ENCODE results near the gene CACNA2D1. TPM values are rescaled to one million over a fixed set of nuclear protein-coding genes. Genes with fewer than 3 reads are reported as not detected.

Gene CACNA2D1
- total RNA-seq, 1 experiment from 2014 or later, result 0.77 TPM

DNA sequence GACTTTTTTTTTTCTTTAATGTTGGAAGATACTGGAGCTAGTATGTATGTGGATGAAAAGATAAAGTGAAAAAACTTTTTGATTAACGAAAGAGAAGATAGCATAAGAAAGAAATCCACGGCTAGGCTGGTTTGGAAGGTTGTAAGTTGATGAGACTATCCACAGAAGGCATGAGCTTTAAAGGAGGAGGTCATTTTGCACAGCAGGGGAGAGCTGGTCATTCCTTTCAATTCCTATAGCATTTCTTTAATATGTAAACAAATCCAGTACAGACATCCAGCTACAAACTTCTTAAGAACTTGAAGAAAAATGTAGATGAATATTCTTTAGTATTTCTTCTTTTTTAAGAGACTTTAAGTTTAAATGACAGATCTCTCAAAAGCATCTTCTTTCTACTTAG is 281.3 kb downstream of the CACNA2D1 start:
- no peaks in the 10 kb centered on the region; the same call in 1 of the 2 replicates for H3K4me1 ChIP-seq (ENCODE audit: insufficient read depth, low read length)
- no peak overlapping the region for H3K4me3 ChIP-seq (ENCODE audit: low read length)
- ChIA-PET POLR2A (ENCODE audit: unreplicated experiment) (no interaction called here), CTCF (interaction anchor here (0.5 to 0.7 kb wide), 2 partner anchors 14 to 566 kb away, joined by 3 to 4 read pairs; no protein-coding TSS in a partner anchor)
- H3K27ac ChIP-seq (ENCODE audit: low read length), result no peak overlapping the region
- H3K79me2 ChIP-seq (ENCODE audit: low read length), result no peaks in the 10 kb centered on the region
- no peaks in the 10 kb centered on the region for H3K9me3 ChIP-seq (ENCODE audit: low read length)
- no peak overlapping the region for H2AFZ ChIP-seq (ENCODE audit: low read length)
- no peak overlapping the region for H3K4me2 ChIP-seq (ENCODE audit: low read length)
- H3K9ac ChIP-seq (ENCODE audit: low read length), result no peak overlapping the region
- no TSS peak for BruUV-seq (replicated peaks)
- DNase-seq (no peak), ATAC-seq (no peak)
- TF ChIP-seq EZH2phosphoT487 (IDR thresholded peaks at IDR 0.05; ENCODE audit: borderline replicate concordance, low read length), result no peak
- no peak for TF ChIP-seq CTCF (conservative IDR thresholded peaks at IDR 0.05; ENCODE audit: low read depth, low read length)
- TF ChIP-seq EZH2 (IDR thresholded peaks at IDR 0.05; ENCODE audit: low read length, unreplicated experiment), result no peak
- intact Hi-C loops (cut with micrococcal nuclease), result no loop called here
- no peaks in the 10 kb centered on the region for H3K9me2 ChIP-seq (replicated peaks; ENCODE audit: low read length)
- no peaks in the 10 kb centered on the region for H4K20me1 ChIP-seq (ENCODE audit: low read length)
- no peaks in the 10 kb centered on the region for H3F3A ChIP-seq (ENCODE audit: low read length, unreplicated experiment)
- H3K36me3 ChIP-seq (ENCODE audit: low read depth, low read length), result no peaks in the 10 kb centered on the region
- peaks cover 42% of the 10 kb centered on the region for H3K27me3 ChIP-seq (ENCODE audit: low read length)

DNA sequence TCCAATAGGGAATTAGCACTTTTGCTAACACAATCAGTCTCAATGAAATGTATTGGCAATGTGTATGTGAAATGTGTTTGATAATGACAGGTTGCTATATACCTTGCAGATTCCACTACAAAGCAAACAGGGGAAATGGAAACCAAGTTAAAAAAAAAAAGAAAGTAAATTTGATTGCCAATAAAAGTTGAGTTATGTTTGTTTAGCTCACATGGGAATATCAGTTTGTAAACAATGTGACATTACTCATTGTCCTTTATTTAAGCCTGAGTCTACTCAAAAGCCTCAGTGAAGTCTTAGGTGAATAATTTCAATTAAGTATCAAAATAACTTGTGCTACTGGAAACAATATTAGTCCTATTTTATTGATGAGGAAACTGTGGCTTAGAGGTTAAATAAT is 285.2 kb downstream of the CACNA2D1 start:
- intact Hi-C loops (cut with micrococcal nuclease), result loop anchor here (1.0 to 5.0 kb wide), 4 partner anchors 51 to 569 kb away; no protein-coding TSS in a partner anchor
- TF ChIP-seq EZH2phosphoT487 (IDR thresholded peaks at IDR 0.05; ENCODE audit: borderline replicate concordance, low read length) (no peak), CTCF (conservative IDR thresholded peaks at IDR 0.05; ENCODE audit: low read depth, low read length) (no peak), EZH2 (IDR thresholded peaks at IDR 0.05; ENCODE audit: low read length, unreplicated experiment) (no peak)
- H3K4me2 ChIP-seq (ENCODE audit: low read length), result no peak overlapping the region
- H3K27ac ChIP-seq (ENCODE audit: low read length), result no peak overlapping the region
- peak; percentile 50 for DNase-seq
- no peaks in the 10 kb centered on the region for H3K36me3 ChIP-seq (ENCODE audit: low read depth, low read length)
- ChIA-PET POLR2A (ENCODE audit: unreplicated experiment) (no interaction called here), CTCF (interaction anchor here (0.6 kb wide), 1 partner anchor 565 kb away, joined by 3 read pairs; no protein-coding TSS in a partner anchor)
- H3K9me3 ChIP-seq (ENCODE audit: low read length), result no peaks in the 10 kb centered on the region
- no peaks in the 10 kb centered on the region for H3F3A ChIP-seq (ENCODE audit: low read length, unreplicated experiment)
- H2AFZ ChIP-seq (ENCODE audit: low read length), result no peak overlapping the region
- no peaks in the 10 kb centered on the region for H3K79me2 ChIP-seq (ENCODE audit: low read length)
- no peaks in the 10 kb centered on the region for H4K20me1 ChIP-seq (ENCODE audit: low read length)
- no peak overlapping the region for H3K9ac ChIP-seq (ENCODE audit: low read length)
- no peaks in the 10 kb centered on the region for H3K9me2 ChIP-seq (replicated peaks; ENCODE audit: low read length)
- no peaks in the 10 kb centered on the region; the same call in 1 of the 2 replicates for H3K4me1 ChIP-seq (ENCODE audit: insufficient read depth, low read length)
- no TSS peak for BruUV-seq (replicated peaks)
- no peak overlapping the region for H3K4me3 ChIP-seq (ENCODE audit: low read length)
- H3K27me3 ChIP-seq (ENCODE audit: low read length), result peaks cover 31% of the 10 kb centered on the region
- ATAC-seq, result peak; percentile 96

- CTCF ChIA-PET, result no interaction called here
- H3K4me2 ChIP-seq (ENCODE audit: low read length), result no peak overlapping the region
Measured at GRCh38 chr7:82156893-82157292, 286.7 kb downstream of the CACNA2D1 start.

More at GRCh38 chr7:82156893-82157292, 286.7 kb downstream of the CACNA2D1 start:
- H3K9me3 ChIP-seq (ENCODE audit: low read length), result no peaks in the 10 kb centered on the region
- ATAC-seq (no peak), DNase-seq (no peak)
- intact Hi-C loops (cut with micrococcal nuclease), result loop anchor here (5.0 kb wide), 3 partner anchors 50 to 570 kb away; no protein-coding TSS in a partner anchor
- peaks cover 19% of the 10 kb centered on the region for H3K27me3 ChIP-seq (ENCODE audit: low read length)
- no peaks in the 10 kb centered on the region for H3F3A ChIP-seq (ENCODE audit: low read length, unreplicated experiment)
- no peaks in the 10 kb centered on the region; the same call in 1 of the 2 replicates for H3K4me1 ChIP-seq (ENCODE audit: insufficient read depth, low read length)
- no peaks in the 10 kb centered on the region for H3K79me2 ChIP-seq (ENCODE audit: low read length)
- no peak overlapping the region for H3K4me3 ChIP-seq (ENCODE audit: low read length)
- H2AFZ ChIP-seq (ENCODE audit: low read length), result no peak overlapping the region
- H3K9ac ChIP-seq (ENCODE audit: low read length), result no peak overlapping the region
- no TSS peak for BruUV-seq (replicated peaks)
- H3K36me3 ChIP-seq (ENCODE audit: low read depth, low read length), result no peaks in the 10 kb centered on the region
- TF ChIP-seq EZH2phosphoT487 (IDR thresholded peaks at IDR 0.05; ENCODE audit: borderline replicate concordance, low read length) (no peak), EZH2 (IDR thresholded peaks at IDR 0.05; ENCODE audit: low read length, unreplicated experiment) (no peak), CTCF (conservative IDR thresholded peaks at IDR 0.05; ENCODE audit: low read depth, low read length) (no peak)
- no peaks in the 10 kb centered on the region for H3K9me2 ChIP-seq (replicated peaks; ENCODE audit: low read length)
- H3K27ac ChIP-seq (ENCODE audit: low read length), result no peak overlapping the region
- POLR2A ChIA-PET (ENCODE audit: unreplicated experiment), result interaction anchor here (0.6 kb wide), 1 partner anchor 1664 kb away, joined by 4 read pairs; no protein-coding TSS in a partner anchor
- H4K20me1 ChIP-seq (ENCODE audit: low read length), result no peaks in the 10 kb centered on the region

Measured in PC-3 (cell line).